HG03064 (cell line): Measurements from ENCODE around the gene NHS.

Experiments
- ATAC-seq: cut with Tn5 transposase; IDR thresholded peaks from one replicate; pipeline ENCODE4 v1.9.1; 2021; ENCODE audit warnings: low read depth; ENCODE audit not compliant: unreplicated experiment

The NHS gene

GRCh38 chrX:17654116-17654515 lies 279.1 kb downstream of the NHS start:
- no peak for ATAC-seq

- ATAC-seq, result no peak
These were observed 280.4 kb downstream of the NHS start for GRCh38 chrX:17655211-17656034.

GRCh38 chrX:17656035-17656418 lies 281.0 kb downstream of the NHS start:
- ATAC-seq, result no peak

DNA sequence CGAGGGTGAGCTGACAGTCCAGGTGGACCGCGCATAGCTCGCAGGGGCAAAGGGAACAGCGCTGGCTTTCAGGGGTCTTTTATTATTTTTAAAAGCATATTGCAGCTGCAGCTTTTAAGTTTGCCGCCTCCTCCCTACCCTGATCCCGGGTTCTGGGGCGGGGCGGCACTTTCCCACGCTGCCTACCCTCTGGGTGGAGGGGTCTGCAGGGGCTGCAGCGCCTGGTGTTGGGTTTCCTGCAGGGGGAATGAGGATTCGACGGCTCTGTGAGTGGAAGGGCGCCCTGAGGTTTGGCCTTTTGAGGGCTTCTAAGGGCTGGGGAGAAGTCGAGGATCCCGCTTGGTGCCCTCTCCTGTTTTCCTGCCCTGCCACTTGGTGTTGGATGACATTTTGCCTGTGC lies 281.6 kb downstream of the NHS start:
- no peak for ATAC-seq

DNA sequence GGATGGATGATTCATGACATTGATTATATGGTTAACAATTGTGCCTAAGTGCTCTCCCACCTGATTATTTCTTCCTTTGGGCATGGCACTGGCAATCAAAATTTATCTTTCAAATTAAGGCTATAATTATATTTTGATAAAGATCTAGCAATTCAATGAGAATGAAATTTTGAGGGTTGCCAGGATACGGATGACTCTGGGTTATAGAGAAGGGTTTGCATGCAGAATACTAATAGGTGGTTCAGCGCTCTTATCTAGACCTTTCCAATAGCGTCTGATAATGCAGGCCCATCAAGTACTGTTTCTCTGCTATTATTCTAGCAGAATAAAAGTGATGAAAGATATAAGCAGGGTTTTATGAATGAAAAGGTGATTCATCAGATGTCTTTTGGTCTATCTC lies 287.4 kb downstream of the NHS start:
- ATAC-seq, result no peak

GRCh38 chrX:17668929-17669328 lies 293.9 kb downstream of the NHS start:
- ATAC-seq, result no peak

DNA sequence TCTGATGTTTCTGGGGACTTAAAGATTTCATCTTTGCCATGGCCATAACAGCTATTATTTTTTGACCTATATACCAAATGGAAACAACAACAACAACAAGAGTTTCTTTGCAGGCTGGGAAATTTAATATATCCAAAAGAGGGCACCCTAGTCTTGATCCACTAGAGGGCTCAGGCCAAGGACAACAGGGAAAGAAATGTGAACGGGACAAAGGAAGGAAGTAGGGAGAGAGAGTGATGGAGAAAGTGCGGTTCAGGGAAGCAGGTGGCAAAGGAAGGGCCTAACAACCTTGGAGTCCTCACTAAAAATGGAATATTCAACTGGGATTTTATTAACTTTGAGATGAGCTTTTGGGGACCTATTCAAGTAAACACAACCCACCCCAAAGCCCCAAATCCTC lies 294.5 kb downstream of the NHS start:
- ATAC-seq, result no peak

DNA sequence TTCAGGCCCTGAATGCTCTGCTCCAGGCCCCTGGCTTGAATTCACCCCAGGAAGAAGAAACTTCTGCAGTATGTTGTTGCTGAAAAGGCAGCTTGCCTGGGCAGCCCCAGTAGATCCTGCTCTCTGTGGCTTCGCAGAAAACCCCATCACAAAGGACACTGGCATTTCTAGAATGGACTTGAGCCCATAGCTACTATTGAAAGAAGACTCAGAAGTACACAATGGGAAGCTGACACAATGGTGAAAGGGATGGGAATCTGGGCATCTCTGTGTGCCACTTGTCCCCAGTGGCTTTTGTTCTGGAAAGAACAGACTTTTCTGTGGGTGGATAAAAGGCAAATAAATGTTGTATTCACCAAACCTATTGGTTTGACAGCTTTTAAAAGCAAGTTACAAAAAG lies 294.9 kb downstream of the NHS start:
- no peak for ATAC-seq

GRCh38 chrX:17670874-17671273 lies 295.9 kb downstream of the NHS start:
- no peak for ATAC-seq

DNA sequence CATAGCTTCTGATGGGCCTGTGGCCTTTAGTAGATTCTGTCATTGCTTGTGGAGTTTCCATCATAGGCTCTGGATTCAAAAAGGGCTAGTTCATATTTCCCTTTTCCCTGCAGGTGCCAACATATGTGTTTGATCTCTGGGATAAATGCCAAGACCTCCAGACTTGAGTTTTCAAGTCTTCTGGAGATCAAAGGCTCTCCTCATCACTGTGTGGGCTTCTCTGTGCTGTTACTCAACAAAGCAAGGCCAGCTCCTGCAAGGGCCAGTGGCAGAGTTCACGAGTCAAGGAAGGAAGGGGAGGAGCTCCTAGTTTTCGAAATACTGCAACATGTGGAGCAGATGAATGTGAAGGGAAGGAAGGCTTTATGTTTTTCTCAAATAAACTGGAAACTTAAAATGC lies 299.6 kb downstream of the NHS start:
- ATAC-seq, result no peak

- ATAC-seq, result no peak
These were observed 304.3 kb downstream of the NHS start for GRCh38 chrX:17679261-17679660.

GRCh38 chrX:17679820-17680219 lies 304.8 kb downstream of the NHS start:
- ATAC-seq, result no peak

DNA sequence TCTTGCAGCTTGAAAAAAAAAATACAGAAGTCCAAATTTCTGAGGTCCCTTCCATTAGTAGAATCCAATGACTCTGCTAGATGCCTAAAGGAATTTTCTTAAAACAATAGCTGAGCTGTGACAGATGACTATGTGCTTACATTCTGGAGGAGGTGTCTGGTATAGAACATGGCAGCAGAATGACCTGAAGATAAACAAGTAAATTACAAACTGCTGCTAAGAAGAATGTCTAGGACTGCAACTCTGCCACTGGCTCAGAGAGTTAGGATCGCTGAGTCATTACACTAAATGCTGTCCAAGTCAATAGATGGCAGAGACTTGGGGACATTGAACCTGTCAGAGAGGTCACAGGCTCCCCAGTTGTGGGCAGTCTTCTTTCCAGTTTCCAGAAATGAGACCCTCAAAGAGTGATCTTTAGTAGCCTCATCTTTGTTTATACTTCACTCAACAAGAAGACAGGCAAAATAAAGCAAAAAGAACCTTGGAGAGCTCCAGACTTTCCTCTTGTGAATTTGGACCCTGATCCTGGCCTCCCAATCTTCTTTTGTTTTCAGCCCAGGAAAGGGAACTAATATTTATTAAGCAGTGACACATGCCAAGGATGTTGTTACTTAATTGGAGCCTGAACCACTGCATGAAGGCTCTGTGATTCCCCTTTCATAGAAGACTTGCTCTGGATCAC lies 305.9 kb downstream of the NHS start:
- no peak for ATAC-seq

GRCh38 chrX:17682259-17682658 lies 307.3 kb downstream of the NHS start:
- ATAC-seq, result no peak

DNA sequence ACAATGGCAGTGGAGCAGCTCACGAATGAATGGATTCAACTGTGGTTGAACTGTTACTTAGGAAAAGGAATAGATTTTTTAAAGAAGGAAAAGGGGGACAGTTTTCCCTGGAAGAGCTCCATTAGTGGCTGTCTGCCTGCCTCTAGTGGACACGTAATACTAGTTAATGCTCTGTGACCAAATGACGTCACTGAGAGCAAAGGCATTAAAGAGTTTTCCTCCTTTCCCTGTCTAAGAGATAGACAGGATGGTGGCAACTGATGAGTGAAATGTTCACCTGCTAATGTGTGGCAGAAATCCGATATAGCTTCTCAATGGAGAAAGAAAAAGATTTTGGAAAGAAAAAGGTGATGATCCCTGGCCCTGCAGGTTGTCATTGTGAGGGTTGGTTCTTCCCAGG lies 310.0 kb downstream of the NHS start:
- no peak for ATAC-seq

GRCh38 chrX:17687648-17688047 lies 312.6 kb downstream of the NHS start:
- no peak for ATAC-seq

- ATAC-seq, result peak; percentile 79
These were observed 315.0 kb downstream of the NHS start for GRCh38 chrX:17689971-17690409.

DNA sequence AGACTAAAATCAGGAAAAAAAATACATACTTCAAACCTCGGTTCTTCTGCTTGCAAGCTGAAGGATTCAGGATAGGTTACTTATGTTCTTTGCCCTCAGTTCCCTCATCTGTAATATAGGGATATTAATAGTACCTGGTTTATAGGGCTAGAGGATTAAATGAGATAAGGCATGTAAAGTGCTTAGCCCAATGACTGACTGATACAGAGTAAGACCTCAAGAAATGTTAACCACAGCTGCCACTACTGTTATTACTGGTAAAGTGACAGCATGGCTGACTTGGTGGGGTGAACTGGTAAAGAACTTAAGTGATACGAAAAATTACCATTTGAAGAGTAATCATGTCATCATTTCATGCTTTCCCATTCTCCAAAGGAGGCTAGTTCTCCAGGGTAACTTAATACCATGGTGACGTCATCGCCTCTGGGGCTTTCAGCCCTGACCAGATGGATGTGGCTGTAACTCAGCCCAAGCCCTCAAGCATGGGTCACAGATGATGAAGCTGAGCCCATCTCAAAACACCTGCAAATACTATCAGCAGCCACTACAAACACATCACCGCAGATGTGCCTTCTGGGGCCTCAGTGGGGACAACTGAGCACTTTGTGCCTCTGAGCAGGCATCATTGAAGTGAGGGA lies 317.8 kb downstream of the NHS start:
- ATAC-seq, result no peak

- no peak for ATAC-seq
These were observed 322.2 kb downstream of the NHS start for GRCh38 chrX:17697191-17697590.

GRCh38 chrX:17700976-17701375 lies 326.0 kb downstream of the NHS start:
- no peak for ATAC-seq

GRCh38 chrX:17703201-17703600 lies 328.2 kb downstream of the NHS start:
- ATAC-seq, result no peak

GRCh38 chrX:17705211-17705610 lies 330.2 kb downstream of the NHS start:
- no peak for ATAC-seq
